COR-L47 (cell line): ENCODE data around the gene ZCCHC10.
"Not testable (repeated sequence)": the region's sequence is repeated elsewhere in the genome, so short reads cannot be mapped to it uniquely, and the experiment has no call there.

Source experiments
- DNase-seq: peaks from one replicate; lab custom pipeline; 2025; lab: John Stamatoyannopoulos, UW

ZCCHC10 gene

GRCh38 chr5:132972436-132972828, 53.9 kb downstream of the ZCCHC10 start:
- not testable (repeated sequence) for DNase-seq

DNA sequence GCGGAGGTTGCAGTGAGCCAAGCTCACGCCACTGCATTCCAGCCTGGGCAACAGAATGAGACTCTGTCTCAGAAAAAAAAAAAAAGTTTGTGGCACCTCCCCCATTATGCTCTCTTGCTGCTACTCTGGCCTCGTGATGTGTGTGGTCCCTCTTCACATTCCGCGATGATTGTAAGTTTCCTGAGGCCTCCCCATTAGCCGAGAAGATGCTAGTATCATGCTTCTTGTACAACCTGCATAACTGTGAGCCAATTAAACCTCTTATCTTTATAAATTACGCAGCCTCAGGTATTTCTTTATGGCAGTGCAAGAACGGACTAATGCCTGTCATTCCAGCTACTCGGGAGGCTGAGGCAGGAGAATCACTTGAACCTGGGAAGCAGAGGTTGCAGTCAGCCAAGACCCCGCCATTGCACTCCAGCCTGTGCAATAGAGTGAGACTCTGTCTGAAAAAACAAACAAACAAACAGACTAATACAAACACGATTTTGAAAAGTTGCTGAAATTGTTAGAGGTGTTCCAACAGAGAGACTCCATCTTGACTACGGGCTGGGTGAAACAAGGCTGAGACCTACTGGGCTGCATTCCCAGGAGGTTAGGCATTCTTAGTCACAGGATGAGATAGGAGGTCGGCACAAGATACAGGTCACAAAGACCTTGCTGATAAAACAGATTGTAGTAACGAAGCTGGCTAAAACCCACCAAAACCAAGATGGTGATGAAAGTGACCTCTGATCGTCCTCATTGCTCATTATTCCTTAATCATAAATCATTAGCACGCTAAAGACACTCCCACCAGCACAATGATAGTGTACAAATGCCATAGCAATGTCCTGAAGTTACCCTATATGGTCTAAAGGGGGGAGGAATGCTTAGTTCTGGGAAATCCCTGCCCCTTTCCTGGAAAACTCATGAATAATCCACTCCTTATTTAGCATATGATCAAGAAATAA, 54.6 kb downstream of the ZCCHC10 start:
- DNase-seq = no peak

DNA sequence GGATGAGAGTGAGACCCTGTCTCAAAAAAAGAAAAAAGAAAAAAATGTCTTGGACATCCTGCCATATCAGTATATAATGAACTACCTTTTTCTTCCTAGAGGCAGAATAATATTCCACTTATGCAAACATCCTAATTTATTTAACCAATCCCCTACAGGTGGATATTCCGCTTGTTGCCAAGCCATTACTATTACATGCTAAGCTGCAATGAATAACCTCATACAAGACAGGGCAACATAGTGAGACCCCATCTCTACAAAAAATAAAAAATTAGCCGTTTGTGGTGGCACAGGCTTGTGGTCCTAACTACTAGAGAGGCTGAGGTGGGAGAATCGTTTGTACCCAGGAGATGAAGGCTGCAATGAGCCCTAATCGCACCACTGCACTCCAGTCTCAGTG, 61.2 kb downstream of the ZCCHC10 start:
- DNase-seq = no peak

GRCh38 chr5:132963171-132964104, 62.9 kb downstream of the ZCCHC10 start, which contains the start of gene AFF4:
Gene AFF4 (minus strand): TSS chr5:132963634. CDS start chr5:132937189, 26,445 bp downstream.
- DNase-seq = peak; percentile 94

GRCh38 chr5:132962429-132963021, 63.8 kb downstream of the ZCCHC10 start:
- DNase-seq = peak; percentile 39

DNA sequence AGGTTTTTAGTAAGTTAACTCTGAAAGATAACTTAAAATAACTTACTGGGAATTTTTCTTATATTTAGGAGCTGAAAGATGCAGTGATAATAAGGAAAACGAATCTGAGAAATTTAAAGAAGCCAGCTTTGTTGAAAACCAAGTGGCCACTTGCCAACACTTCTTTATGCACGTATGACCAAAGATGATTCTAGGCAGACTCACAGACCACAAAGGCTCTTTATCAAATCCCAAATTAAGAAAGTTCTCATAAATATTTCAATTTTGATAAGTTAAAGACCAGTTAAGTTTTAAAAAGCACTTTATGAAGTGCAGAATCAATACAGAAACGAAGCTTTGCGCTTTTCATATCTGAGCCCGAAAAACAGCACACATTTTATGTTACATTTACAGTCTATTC, 64.5 kb downstream of the ZCCHC10 start:
- DNase-seq = peak; percentile 3

GRCh38 chr5:132961123-132961815, 65.1 kb downstream of the ZCCHC10 start:
- DNase-seq = not testable (repeated sequence)

- not testable (repeated sequence) for DNase-seq
Observed at GRCh38 chr5:132956166-132956799, 70.1 kb downstream of the ZCCHC10 start.

DNA sequence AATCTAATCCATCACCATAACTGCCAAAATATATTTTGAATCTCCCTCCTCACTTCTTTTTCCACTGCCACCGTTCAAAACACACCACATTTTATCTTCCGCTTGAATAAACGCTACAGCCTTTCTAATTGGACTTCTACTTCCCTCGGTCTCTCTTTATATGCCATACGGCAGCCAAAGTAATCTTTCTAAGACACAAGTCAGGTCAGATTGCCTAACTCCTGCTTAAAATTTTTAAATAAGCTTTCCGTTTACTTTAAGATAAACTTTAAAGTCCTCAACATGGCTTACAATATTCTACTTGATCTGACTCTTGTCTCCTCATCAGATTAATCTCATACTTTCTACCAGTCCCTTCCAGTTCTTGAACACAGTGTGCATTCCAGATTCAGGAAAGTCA, 72.6 kb downstream of the ZCCHC10 start:
- DNase-seq = no peak

- DNase-seq = no peak
Observed at GRCh38 chr5:132952829-132953228, 73.5 kb downstream of the ZCCHC10 start.

DNA sequence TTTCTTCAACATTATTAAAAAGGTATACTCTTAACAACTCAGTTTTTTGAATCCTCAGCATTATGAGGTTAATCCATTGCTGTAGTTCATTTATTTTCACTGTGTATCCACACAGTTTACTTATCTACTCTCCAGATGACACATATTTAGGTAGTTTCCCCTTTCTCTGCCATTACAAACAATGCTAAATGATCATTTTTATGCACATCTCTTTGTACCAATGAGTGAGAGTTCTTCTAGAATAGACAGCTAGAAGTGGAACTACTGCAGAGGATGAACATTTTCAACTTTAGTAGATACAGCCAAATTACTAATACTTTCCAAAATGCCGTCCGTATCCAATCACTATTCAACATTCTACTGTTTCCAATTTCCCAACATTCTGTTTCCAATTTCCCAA, 74.5 kb downstream of the ZCCHC10 start:
- DNase-seq = no peak

- DNase-seq = no peak
Observed at GRCh38 chr5:132949136-132949535, 77.2 kb downstream of the ZCCHC10 start.

DNA sequence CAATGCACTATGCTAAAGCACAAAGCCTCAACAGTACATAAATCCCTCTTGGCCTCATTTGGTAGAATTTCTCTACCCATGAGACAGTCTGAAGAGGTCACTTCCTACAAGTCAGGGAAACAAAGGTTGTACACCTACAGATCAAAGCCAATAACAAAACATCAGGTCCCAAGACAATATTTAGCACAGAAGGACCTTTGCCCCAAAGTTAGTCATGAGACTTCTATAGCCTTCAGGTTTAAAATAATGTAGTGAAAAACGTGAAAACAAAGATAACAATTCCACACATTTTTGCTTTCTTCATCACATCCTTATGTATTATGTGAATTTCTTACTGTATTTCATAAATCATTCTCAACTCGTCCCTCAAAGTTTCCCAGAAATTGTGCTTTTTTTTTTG, 78.7 kb downstream of the ZCCHC10 start:
- no peak for DNase-seq
